A673 (cell line): ENCODE measurements around the gene LTA.

ENCODE experiments used
- CTCF ChIP-seq: fragments of 300-800, 200-600 bp; sonication (generic); conservative IDR thresholded peaks from 2 replicates; pipeline ENCODE4 v1.5.1; 2017; ENCODE audit warnings: low read depth, mild to moderate bottlenecking, antibody characterized with exemption, low read length, moderate library complexity, mixed read lengths
- EZH2 ChIP-seq: fragments of 200-600 bp; sonication (generic); IDR thresholded peaks from 2 replicates; pipeline ENCODE4 v1.6.1; 2017; ENCODE audit warnings: borderline replicate concordance, low read depth, mild to moderate bottlenecking, mixed read lengths, antibody characterized with exemption, low read length; ENCODE audit not compliant: poor library complexity, severe bottlenecking

GRCh38 chr6:31597006-31597405 lies 24.9 kb downstream of the LTA start:
- TF ChIP-seq CTCF (peak; percentile 57), EZH2 (no peak)
